ENCODE results near the gene DCDC2C. TPM values are rescaled to one million over a fixed set of nuclear protein-coding genes. Genes with fewer than 3 reads are reported as not detected.

Gene DCDC2C
- total and polyA plus RNA-seq, 2 experiments from 2014 or later: not detected

DNA sequence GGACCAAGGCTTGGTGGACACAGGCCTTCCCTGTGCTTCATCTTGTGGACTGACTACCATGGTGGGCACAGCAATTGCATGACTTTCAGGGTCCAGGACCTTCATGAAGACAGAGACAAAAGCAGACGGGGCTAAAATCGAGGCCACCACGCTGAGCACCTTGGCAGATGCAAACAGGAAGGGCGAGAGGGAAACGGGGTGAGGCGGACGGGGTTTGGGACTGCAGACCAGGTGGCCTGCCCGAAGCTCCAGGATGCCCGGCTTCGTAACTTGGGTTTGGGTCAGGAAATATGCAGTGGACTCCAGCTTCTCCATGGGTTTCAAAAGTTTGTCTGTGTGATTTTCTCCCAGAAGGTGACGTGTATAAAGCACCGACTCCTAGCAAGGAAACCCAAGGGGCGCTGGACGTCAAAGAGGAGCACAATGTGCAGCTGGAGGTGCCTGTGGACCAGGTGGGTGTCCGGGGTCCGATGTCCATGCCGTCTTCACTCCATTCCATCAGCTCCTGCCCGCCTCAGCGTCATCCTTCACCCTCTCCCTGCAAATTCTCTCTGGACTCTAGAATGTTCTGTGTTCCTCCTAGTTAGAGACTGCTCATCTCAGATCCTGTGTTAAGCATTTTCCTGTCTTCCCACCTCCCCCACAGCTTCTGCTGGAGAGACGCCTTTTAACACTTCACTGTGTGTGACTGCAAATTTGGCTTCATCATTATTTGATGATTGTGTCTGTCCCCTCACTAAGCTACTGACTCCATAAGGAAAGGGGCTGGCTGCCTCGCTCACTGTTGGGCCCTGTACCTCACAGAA lies 65.8 kb downstream of the DCDC2C start:
- 91% methylated on average over 20 of the region's 21 CpGs for WGBS (ENCODE audit: low lambda C conversion rate, missing lambda C conversion rate)
- H3K9me3 ChIP-seq (ENCODE audit: low read depth): no peaks in the 10 kb centered on the region
- H4K20me1 ChIP-seq (ENCODE audit: insufficient read depth, poor library complexity, severe bottlenecking): no peaks in the 10 kb centered on the region
- no peak overlapping the region for H2AFZ ChIP-seq
- H3K4me3 ChIP-seq: no peak overlapping the region
- no peak for DNase-seq (ENCODE audit: low spot score)
- no peaks in the 10 kb centered on the region for H3K79me2 ChIP-seq
- no peak overlapping the region for H3K27ac ChIP-seq
- no peaks in the 10 kb centered on the region for H3K27me3 ChIP-seq
- H3K4me2 ChIP-seq: no peak overlapping the region
- H3K9me2 ChIP-seq (replicated peaks; ENCODE audit: insufficient read depth): no peaks in the 10 kb centered on the region
- H3K36me3 ChIP-seq (replicated peaks; ENCODE audit: insufficient read depth, low read depth): no peaks in the 10 kb centered on the region
- TF ChIP-seq EZH2phosphoT487 (IDR thresholded peaks at IDR 0.05; ENCODE audit: low read depth, severe bottlenecking, unreplicated experiment) (no peak), EZH2 (IDR thresholded peaks at IDR 0.05; ENCODE audit: borderline replicate concordance) (no peak)
- TF ChIP-seq, protein P1, sequence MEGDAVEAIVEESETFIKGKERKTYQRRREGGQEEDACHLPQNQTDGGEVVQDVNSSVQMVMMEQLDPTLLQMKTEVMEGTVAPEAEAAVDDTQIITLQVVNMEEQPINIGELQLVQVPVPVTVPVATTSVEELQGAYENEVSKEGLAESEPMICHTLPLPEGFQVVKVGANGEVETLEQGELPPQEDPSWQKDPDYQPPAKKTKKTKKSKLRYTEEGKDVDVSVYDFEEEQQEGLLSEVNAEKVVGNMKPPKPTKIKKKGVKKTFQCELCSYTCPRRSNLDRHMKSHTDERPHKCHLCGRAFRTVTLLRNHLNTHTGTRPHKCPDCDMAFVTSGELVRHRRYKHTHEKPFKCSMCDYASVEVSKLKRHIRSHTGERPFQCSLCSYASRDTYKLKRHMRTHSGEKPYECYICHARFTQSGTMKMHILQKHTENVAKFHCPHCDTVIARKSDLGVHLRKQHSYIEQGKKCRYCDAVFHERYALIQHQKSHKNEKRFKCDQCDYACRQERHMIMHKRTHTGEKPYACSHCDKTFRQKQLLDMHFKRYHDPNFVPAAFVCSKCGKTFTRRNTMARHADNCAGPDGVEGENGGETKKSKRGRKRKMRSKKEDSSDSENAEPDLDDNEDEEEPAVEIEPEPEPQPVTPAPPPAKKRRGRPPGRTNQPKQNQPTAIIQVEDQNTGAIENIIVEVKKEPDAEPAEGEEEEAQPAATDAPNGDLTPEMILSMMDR (IDR thresholded peaks at IDR 0.05; ENCODE audit: poor library complexity): no peak
- no peaks in the 10 kb centered on the region for H3K4me1 ChIP-seq (ENCODE audit: insufficient read depth)

DNA sequence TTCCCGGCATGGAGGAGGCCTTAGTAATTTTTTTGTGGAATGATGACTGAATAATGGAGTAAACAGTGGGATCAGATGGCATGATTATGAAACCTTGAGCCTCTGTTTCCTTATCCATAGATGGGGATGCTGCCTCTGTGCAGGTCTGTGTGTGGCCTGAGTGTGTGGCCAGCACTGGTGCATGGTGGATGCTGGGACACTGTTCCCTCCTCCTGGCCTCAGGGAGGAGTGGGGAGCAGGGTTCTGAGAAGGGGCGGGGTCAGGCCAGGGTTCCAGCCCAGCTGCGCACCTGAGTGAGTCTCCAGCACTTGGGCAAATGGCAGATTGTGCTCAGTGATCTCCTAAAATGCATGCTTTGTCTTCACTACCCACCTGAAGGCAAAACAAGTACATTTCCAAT lies 66.4 kb downstream of the DCDC2C start:
- no peak for TF ChIP-seq EZH2phosphoT487 (IDR thresholded peaks at IDR 0.05; ENCODE audit: low read depth, severe bottlenecking, unreplicated experiment)
- TF ChIP-seq, protein P1 (IDR thresholded peaks at IDR 0.05; ENCODE audit: poor library complexity): no peak
- no peak for TF ChIP-seq EZH2 (IDR thresholded peaks at IDR 0.05; ENCODE audit: borderline replicate concordance)
- no peaks in the 10 kb centered on the region for H4K20me1 ChIP-seq (ENCODE audit: insufficient read depth, poor library complexity, severe bottlenecking)
- no peaks in the 10 kb centered on the region for H3K79me2 ChIP-seq
- H3K4me1 ChIP-seq (ENCODE audit: insufficient read depth): no peaks in the 10 kb centered on the region
- H3K9me2 ChIP-seq (replicated peaks; ENCODE audit: insufficient read depth): no peaks in the 10 kb centered on the region
- H3K9me3 ChIP-seq (ENCODE audit: low read depth): no peaks in the 10 kb centered on the region
- H3K4me3 ChIP-seq: no peak overlapping the region
- WGBS (ENCODE audit: low lambda C conversion rate, missing lambda C conversion rate): 81% methylated on average over 3 of the region's 3 CpGs
- no peak overlapping the region for H3K27ac ChIP-seq
- H3K27me3 ChIP-seq: no peaks in the 10 kb centered on the region
- no peak overlapping the region for H2AFZ ChIP-seq
- DNase-seq (ENCODE audit: low spot score): no peak
- H3K36me3 ChIP-seq (replicated peaks; ENCODE audit: insufficient read depth, low read depth): no peaks in the 10 kb centered on the region
- H3K4me2 ChIP-seq: no peak overlapping the region

GRCh38 chr2:3770724-3771415 lies 67.5 kb downstream of the DCDC2C start:
- TF ChIP-seq EZH2phosphoT487 (IDR thresholded peaks at IDR 0.05; ENCODE audit: low read depth, severe bottlenecking, unreplicated experiment): no peak
- no peak for TF ChIP-seq EZH2 (IDR thresholded peaks at IDR 0.05; ENCODE audit: borderline replicate concordance)
- TF ChIP-seq, protein P1 (IDR thresholded peaks at IDR 0.05; ENCODE audit: poor library complexity): no peak
- H3K27ac ChIP-seq: no peak overlapping the region
- H3K4me3 ChIP-seq: no peak overlapping the region
- H3K9me2 ChIP-seq (replicated peaks; ENCODE audit: insufficient read depth): no peaks in the 10 kb centered on the region
- no peaks in the 10 kb centered on the region for H3K9me3 ChIP-seq (ENCODE audit: low read depth)
- WGBS (ENCODE audit: low lambda C conversion rate, missing lambda C conversion rate): 88% methylated on average over 19 of the region's 19 CpGs
- H3K27me3 ChIP-seq: no peaks in the 10 kb centered on the region
- no peaks in the 10 kb centered on the region for H3K36me3 ChIP-seq (replicated peaks; ENCODE audit: insufficient read depth, low read depth)
- no peaks in the 10 kb centered on the region for H3K4me1 ChIP-seq (ENCODE audit: insufficient read depth)
- no peak for DNase-seq (ENCODE audit: low spot score)
- no peaks in the 10 kb centered on the region for H3K79me2 ChIP-seq
- no peak overlapping the region for H3K4me2 ChIP-seq
- no peak overlapping the region for H2AFZ ChIP-seq
- H4K20me1 ChIP-seq (ENCODE audit: insufficient read depth, poor library complexity, severe bottlenecking): no peaks in the 10 kb centered on the region
